GM18873 (cell line): ENCODE measurements around the gene MYO5B.
"Not testable (repeated sequence)": the region's sequence is repeated elsewhere in the genome, so short reads cannot be mapped to it uniquely, and the experiment has no call there.

Source experiments
- ATAC-seq: cut with Tn5 transposase; IDR thresholded peaks from one replicate; pipeline ENCODE4 v1.9.1; 2021; ENCODE audit warnings: mild to moderate bottlenecking, moderate library complexity, moderate number of reproducible peaks; ENCODE audit not compliant: unreplicated experiment, low FRiP score

MYO5B gene

GRCh38 chr18:49898421-49898820, 296.5 kb downstream of the MYO5B start:
- no peak for ATAC-seq

- no peak for ATAC-seq
These were observed 300.3 kb downstream of the MYO5B start for GRCh38 chr18:49894517-49895226.

DNA sequence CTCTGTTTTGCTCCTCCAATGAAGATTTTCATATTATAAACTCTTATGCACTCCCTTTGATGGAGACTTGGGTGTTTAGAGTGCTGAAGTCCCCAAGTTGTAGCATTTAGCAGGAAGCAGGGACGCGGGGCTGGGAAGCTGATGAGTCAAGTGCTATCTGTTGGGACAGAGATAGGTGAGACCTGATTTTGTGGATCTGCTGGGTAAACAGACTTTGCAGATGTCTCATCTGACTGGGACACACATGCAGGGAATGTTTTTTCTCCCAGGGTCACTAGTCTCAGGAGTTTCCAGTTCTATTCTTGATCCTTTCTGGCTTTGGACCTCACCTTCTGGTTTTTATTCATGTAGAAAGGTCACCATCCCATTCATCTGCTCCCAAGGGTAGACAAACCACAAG, 301.9 kb downstream of the MYO5B start:
- no peak for ATAC-seq

GRCh38 chr18:49892148-49892924, 302.6 kb downstream of the MYO5B start:
- no peak for ATAC-seq

- ATAC-seq, result no peak
These were observed 304.9 kb downstream of the MYO5B start for GRCh38 chr18:49890041-49890440.

- not testable (repeated sequence) for ATAC-seq
These were observed 305.4 kb downstream of the MYO5B start for GRCh38 chr18:49889552-49889951.

DNA sequence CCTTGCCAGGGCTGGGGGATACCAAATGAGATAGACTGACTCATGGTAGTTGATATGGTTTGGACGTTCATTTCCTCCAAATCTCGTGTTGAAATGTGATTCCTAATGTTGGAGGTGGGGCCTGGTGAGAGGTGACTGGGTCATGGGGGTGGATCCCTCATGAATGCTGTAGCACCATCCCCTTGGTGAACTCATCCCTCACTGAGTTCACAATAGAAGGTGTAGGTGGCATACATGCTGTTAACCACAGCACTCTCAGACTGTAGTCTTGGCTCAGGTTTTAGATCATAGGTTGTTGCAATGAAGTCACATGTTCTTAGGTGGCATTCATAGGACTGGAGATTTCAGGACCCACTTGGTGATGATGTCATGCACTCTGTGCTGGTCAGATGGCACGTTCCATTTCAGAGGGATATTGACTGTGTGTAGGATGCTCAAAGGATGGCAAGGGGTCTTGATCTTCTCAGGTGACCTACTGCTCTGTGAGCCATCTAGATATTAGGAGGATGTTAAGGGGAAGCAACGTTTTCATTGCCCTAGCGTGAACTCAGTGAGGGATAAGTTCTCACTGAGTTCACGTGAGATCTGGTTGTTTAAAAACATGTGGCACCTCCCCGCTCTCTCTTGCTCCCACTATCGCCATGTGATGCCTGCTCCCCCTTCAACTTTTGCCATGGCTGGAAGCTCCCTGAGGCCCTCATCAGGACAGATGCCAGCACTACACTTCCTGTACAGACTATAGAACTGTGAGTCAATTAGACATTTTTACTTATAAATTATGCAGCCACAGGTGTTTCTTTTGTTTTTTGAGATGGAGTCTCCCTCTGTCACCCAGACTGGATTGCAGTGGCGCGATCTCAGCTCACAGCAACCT, 307.8 kb downstream of the MYO5B start:
- ATAC-seq, result no peak

DNA sequence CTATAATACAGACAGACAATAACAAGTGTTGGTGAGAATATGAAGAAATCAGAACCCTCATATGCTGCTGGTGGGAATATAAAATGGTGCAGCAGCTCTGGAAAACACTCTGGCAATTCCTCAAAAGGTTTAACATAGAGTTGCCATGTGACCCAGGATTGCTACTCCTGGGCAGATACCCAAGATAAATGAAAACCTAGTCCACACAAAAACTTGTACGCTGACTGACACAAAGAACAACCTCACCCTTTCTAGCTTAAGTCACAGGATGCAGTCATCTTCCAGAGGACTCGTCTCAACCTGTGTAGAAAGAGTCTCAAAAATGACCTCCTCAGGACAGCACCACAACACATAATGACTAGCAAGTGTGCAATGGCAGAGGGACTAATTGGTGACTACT, 310.0 kb downstream of the MYO5B start:
- ATAC-seq, result no peak

GRCh38 chr18:49884465-49884864, 310.5 kb downstream of the MYO5B start:
- no peak for ATAC-seq

- ATAC-seq, result no peak
These were observed 314.3 kb downstream of the MYO5B start for GRCh38 chr18:49880661-49881060.

DNA sequence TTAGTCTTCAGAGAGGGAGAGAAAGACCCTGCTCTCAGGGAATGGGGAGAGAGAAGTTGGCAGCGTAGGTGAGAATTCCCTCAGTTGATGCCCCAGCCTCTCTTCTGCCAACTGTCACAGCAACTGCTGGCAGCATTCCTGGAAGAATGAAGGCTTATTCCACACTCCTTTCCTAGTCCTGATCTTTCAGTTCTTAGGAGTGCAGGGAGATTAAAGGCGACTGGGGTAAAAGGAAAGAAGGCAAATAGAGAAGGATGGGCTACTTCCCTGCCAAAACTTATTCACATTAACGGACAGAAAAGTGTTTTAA, 315.7 kb downstream of the MYO5B start:
- ATAC-seq, result no peak

GRCh38 chr18:49878567-49879270, 316.2 kb downstream of the MYO5B start:
- no peak for ATAC-seq

DNA sequence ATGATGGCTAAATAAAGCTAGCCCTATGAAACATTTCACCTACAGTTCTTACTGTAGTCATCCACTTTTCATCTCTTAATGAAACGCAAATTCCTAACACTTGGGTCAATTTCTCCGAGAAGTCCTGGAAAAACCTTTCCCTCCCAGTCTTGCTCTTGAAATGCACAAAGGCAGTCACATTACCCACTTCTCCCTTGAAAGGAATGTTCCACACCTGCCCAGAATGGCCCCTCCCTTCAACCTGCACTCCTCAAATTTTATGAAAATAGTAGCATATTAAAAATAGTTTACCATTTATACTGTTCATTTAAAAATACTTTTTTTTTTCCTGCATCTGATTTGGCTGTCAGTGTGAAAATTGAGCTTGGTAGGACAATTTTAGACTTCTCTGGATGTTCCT, 316.9 kb downstream of the MYO5B start:
- ATAC-seq, result no peak

DNA sequence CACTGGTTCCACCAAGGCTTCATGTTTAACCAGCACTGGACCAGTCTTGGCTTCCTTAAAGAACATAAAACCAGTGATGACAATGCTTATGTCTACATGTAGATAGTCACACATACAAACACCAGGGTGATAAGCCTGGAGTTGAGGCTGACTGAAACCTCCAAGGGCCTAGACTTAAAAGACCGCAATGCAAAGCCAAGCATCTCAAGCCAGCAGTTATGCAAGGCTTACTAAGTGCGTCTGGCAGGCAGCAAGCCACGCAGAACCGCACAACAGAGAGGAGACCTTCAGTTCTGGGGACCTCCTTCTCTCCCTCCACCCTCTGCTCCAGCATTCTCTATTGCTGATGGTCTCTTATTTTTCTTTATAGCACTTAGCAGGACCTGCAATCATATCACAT, 318.4 kb downstream of the MYO5B start:
- ATAC-seq, result no peak

- ATAC-seq, result no peak
These were observed 319.2 kb downstream of the MYO5B start for GRCh38 chr18:49875783-49876182.

DNA sequence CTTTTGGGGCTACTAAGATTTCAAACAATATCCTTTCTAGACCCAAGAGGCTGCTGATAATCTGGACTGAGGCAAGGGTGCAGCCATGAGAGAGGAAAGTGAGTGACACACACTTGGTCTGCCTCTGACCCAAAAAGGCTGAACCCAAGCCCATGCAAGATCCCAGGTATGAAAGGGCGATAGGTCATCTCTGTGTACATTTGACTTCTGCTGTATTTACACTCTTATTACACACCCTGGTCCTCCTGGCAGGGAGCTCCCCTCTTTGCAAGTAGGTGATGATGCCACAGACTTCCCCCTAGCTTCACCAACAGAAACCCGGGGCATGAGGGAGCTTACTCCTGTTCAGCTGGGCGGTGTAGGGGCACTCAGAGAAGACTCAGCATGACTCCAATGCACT, 319.8 kb downstream of the MYO5B start:
- ATAC-seq, result no peak

- ATAC-seq, result no peak
These were observed 320.7 kb downstream of the MYO5B start for GRCh38 chr18:49874238-49874637.

DNA sequence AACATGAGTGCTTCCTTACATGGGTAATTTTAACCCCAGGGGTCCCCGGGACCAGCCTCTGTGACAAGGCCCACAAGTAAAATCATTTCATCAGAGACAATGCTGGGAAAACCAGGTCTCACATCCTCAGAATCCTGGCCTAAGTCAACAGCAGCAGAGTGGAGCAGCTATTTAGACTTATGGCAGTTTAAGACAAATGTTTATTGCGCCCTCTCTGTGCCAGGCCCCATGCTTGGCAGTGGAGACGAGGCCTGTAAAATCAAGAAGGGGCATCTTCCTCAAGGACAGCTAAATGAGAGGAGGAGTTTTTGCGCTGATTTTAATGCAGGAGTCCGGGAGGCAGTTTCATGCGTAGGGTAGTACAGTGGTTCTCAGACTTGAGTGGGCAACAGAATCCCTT, 325.6 kb downstream of the MYO5B start:
- no peak for ATAC-seq

GRCh38 chr18:49866680-49867079, 328.3 kb downstream of the MYO5B start:
- ATAC-seq, result no peak

- no peak for ATAC-seq
These were observed 329.5 kb downstream of the MYO5B start for GRCh38 chr18:49865401-49865800.
